HEK293T (cell line): ENCODE data around the gene CT83.

ENCODE experiments used
- BHLHE40 ChIP-seq: fragments of 450-650 bp; IDR thresholded peaks from 2 replicates; pipeline ENCODE4 v1.6.1; 2016; ENCODE audit warnings: mild to moderate bottlenecking, moderate library complexity, borderline replicate concordance
- CTBP1 ChIP-seq: fragments of 450-650 bp; IDR thresholded peaks from 2 replicates; pipeline ENCODE4 v1.6.1; 2016; ENCODE audit warnings: borderline replicate concordance
- FOXK2 ChIP-seq: fragments of 450-650 bp; IDR thresholded peaks from 2 replicates; pipeline ENCODE4 v1.6.1; 2016; ENCODE audit warnings: mild to moderate bottlenecking
- FOXM1 ChIP-seq: fragments of 450-650 bp; IDR thresholded peaks from 2 replicates; pipeline ENCODE4 v1.6.1; 2017; ENCODE audit warnings: mild to moderate bottlenecking, borderline replicate concordance
- LEF1 ChIP-seq: fragments of 450-650 bp; IDR thresholded peaks from 2 replicates; pipeline ENCODE4 v1.6.1; 2017; ENCODE audit warnings: mild to moderate bottlenecking, borderline replicate concordance
- NFRKB ChIP-seq: fragments of 450-650 bp; IDR thresholded peaks from 2 replicates; pipeline ENCODE4 v1.6.1; 2016; ENCODE audit warnings: mild to moderate bottlenecking, moderate library complexity
- PKNOX1 ChIP-seq: fragments of 450-650 bp; IDR thresholded peaks from 2 replicates; pipeline ENCODE4 v1.6.1; 2016
- SP1 ChIP-seq: fragments of 450-650 bp; IDR thresholded peaks from 2 replicates; pipeline ENCODE4 v1.6.1; 2017
- SUZ12 ChIP-seq: fragments of 450-650 bp; IDR thresholded peaks from 2 replicates; pipeline ENCODE4 v1.6.1; 2016; ENCODE audit warnings: mild to moderate bottlenecking
- TARDBP ChIP-seq: fragments of 450-650 bp; IDR thresholded peaks from 2 replicates; pipeline ENCODE4 v1.6.1; 2016
- ZNF384 ChIP-seq: fragments of 450-650 bp; IDR thresholded peaks from 2 replicates; pipeline ENCODE4 v1.6.1; 2016

- TF ChIP-seq FOXM1 (no peak), SP1 (no peak), BHLHE40 (no peak), FOXK2 (no peak), SUZ12 (no peak), CTBP1 (no peak), TARDBP (no peak), PKNOX1 (no peak), ZNF384 (no peak), NFRKB (no peak), LEF1 (no peak)
Observed at GRCh38 chrX:116493271-116493670, 30.5 kb upstream of the CT83 start.
